ENCODE results near the gene SLC39A8. TPM values are rescaled to one million over a fixed set of nuclear protein-coding genes. Genes with fewer than 3 reads are reported as not detected.

Gene SLC39A8
- polyA plus RNA-seq, 3 donors: 1.8 to 7.8 (median 6.1) TPM

DNA sequence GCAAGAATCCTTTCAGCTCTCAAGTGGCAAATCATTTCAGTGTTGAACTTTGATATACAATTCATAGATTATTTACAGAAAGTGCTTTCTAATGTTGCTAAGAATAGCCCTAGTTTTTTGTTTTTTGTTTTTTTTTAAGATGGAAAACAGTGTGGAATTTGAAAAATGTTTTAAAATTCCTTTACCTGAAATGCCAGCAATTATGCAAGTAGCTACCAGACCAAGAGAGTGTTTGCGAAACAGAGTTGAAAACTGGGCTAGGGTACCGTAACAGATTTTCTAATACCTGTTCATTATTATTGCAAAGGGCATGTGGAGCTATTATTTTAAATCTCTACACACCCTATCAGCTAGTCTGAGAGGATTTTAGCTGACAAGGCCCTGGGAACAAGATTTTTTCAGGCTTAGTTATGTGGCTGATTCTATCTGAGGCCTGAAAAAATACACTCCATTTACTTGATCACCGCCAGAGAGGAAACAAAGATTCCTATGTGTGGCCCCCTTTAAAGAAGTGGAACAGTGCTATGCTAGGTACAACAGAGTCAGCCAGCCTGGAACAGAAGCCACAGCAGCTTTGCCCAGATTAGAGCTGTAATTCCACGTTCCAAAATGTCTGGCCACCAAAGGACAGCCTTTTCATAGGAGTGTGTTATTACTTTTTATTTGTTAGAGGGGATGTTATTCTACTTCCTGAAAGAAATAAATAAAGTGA lies 46.9 kb upstream of the SLC39A8 start:
- Histone ChIP-seq H3K9me3 (replicated peaks in 1 of 2; ENCODE audit: control insufficient read depth in 1 of 2, insufficient read depth in 1 of 2, low read length in 2 of 2) (no peaks in the 10 kb centered on the region), H3K36me3 (replicated peaks in 1 of 2; ENCODE audit: control insufficient read depth in 1 of 2, insufficient read depth in 2 of 2, low read length in 2 of 2) (no peaks in the 10 kb centered on the region), H3K4me2 (replicated peaks; ENCODE audit: extremely low read depth, low read length, poor library complexity, severe bottlenecking) (no peak overlapping the region), H2AFZ (ENCODE audit: insufficient read depth, low read depth, low read length, poor library complexity, severe bottlenecking) (no peak overlapping the region), H3K79me2 (ENCODE audit: insufficient read depth, low read length) (no peaks in the 10 kb centered on the region), H3K4me1 (ENCODE audit: control insufficient read depth in 1 of 2, insufficient read depth in 2 of 2, low read length in 2 of 2) (peaks cover 24 to 42% of the 10 kb centered on the region in 2 donors), H3K27me3 (ENCODE audit: control insufficient read depth in 2 of 2, insufficient read depth in 2 of 2, low read length in 2 of 2) (no peaks in the 10 kb centered on the region), H4K20me1 (ENCODE audit: insufficient read depth, low read length) (no peaks in the 10 kb centered on the region), H3K9ac (ENCODE audit: insufficient read depth, low read length, poor library complexity, severe bottlenecking) (no peak overlapping the region), H3K4me3 (replicated peaks in 1 of 3; ENCODE audit: low read depth in 2 of 3, low read length in 3 of 3) (no peak overlapping the region), H3K27ac (ENCODE audit: low read depth in 1 of 2, low read length in 2 of 2) (no peak overlapping the region)
- intact Hi-C loops (cut with micrococcal nuclease): no loop called here
- H3K4me1 Mint-ChIP-seq: peaks cover 37% of the 10 kb centered on the region
- no peak overlapping the region for H3K4me3 Mint-ChIP-seq
- DNase-seq: no peak
- H3K9me3 Mint-ChIP-seq: peaks cover 0 to 4% (median 0%) of the 10 kb centered on the region in 7 donors
- peak overlapping the region in 1 of 7 donors; percentile 80 for H3K27ac Mint-ChIP-seq
- TF ChIP-seq, protein P1, sequence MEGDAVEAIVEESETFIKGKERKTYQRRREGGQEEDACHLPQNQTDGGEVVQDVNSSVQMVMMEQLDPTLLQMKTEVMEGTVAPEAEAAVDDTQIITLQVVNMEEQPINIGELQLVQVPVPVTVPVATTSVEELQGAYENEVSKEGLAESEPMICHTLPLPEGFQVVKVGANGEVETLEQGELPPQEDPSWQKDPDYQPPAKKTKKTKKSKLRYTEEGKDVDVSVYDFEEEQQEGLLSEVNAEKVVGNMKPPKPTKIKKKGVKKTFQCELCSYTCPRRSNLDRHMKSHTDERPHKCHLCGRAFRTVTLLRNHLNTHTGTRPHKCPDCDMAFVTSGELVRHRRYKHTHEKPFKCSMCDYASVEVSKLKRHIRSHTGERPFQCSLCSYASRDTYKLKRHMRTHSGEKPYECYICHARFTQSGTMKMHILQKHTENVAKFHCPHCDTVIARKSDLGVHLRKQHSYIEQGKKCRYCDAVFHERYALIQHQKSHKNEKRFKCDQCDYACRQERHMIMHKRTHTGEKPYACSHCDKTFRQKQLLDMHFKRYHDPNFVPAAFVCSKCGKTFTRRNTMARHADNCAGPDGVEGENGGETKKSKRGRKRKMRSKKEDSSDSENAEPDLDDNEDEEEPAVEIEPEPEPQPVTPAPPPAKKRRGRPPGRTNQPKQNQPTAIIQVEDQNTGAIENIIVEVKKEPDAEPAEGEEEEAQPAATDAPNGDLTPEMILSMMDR (IDR thresholded peaks at IDR 0.05): no peak
- peaks cover 3% of the 10 kb centered on the region in 2 donors for H3K36me3 Mint-ChIP-seq
- peaks cover 0 to 3% (median 0%) of the 10 kb centered on the region in 3 donors for H3K27me3 Mint-ChIP-seq (ENCODE audit: low read depth in 3 of 3)
- 100% methylated on average over 1 of the region's 4 CpGs for WGBS (ENCODE audit: insufficient coverage)

DNA sequence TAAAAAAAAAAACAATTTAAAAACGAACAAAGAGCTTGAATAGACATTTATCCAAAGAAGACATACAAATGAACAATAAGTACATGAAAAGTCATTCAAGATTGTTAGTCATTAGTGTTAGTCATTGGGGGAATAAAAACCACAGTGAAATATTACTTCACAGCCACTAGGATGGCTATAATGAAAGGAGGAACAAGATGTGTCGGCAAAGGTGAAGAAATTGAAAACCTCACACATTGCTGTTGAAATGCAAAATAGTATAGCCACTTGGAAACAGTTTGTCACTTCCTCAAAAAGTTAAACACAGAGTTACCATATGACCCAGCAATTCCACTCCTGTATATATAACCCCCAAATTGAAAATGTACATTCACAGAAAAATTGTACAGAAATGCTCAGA lies 45.2 kb upstream of the SLC39A8 start:
- Histone ChIP-seq H3K27ac (ENCODE audit: low read depth in 1 of 2, low read length in 2 of 2) (peak overlapping the region in 1 of 2 donors; percentile 85), H4K20me1 (ENCODE audit: insufficient read depth, low read length) (no peaks in the 10 kb centered on the region), H3K4me3 (replicated peaks in 1 of 3; ENCODE audit: low read depth in 2 of 3, low read length in 3 of 3) (no peak overlapping the region), H3K4me2 (replicated peaks; ENCODE audit: extremely low read depth, low read length, poor library complexity, severe bottlenecking) (peak overlapping the region; percentile 54), H3K79me2 (ENCODE audit: insufficient read depth, low read length) (no peaks in the 10 kb centered on the region), H3K9me3 (replicated peaks in 1 of 2; ENCODE audit: control insufficient read depth in 1 of 2, insufficient read depth in 1 of 2, low read length in 2 of 2) (no peaks in the 10 kb centered on the region), H2AFZ (ENCODE audit: insufficient read depth, low read depth, low read length, poor library complexity, severe bottlenecking) (no peak overlapping the region), H3K9ac (ENCODE audit: insufficient read depth, low read length, poor library complexity, severe bottlenecking) (no peak overlapping the region), H3K4me1 (ENCODE audit: control insufficient read depth in 1 of 2, insufficient read depth in 2 of 2, low read length in 2 of 2) (peaks cover 14 to 29% of the 10 kb centered on the region in 2 donors), H3K36me3 (replicated peaks in 1 of 2; ENCODE audit: control insufficient read depth in 1 of 2, insufficient read depth in 2 of 2, low read length in 2 of 2) (no peaks in the 10 kb centered on the region), H3K27me3 (ENCODE audit: control insufficient read depth in 2 of 2, insufficient read depth in 2 of 2, low read length in 2 of 2) (no peaks in the 10 kb centered on the region)
- intact Hi-C loops (cut with micrococcal nuclease): no loop called here
- TF ChIP-seq, protein P1 (IDR thresholded peaks at IDR 0.05): no peak
- Mint-ChIP-seq H3K27ac (peak overlapping the region; percentile 91 to 96 (median 95)), H3K4me1 (peaks cover 26% of the 10 kb centered on the region), H3K27me3 (ENCODE audit: low read depth in 3 of 3) (peaks cover 0 to 3% (median 0%) of the 10 kb centered on the region in 3 donors), H3K9me3 (peaks cover 0 to 4% (median 0%) of the 10 kb centered on the region in 7 donors), H3K4me3 (no peak overlapping the region), H3K36me3 (peaks cover 3% of the 10 kb centered on the region in 2 donors)
- DNase-seq: peak; percentile 91 to 99 (median 98)
- WGBS (ENCODE audit: insufficient coverage): no CpG with 5 or more reads among the region's 2 CpGs

All from CD14-positive monocyte (primary cell).